Stomach (tissue), 4 donors: ENCODE measurements around the gene S1PR1.

Experiments
- CTCF ChIP-seq, 7 experiments: fragments of 450-650 bp in 4 of 7; fragments of 200-600 bp in 3 of 7; sonication (generic) in 3 of 7; IDR thresholded peaks; one replicate each; pipeline ENCODE4 v1.5.1; 2016 to 2019; ENCODE audit warnings: antibody characterized with exemption in 7 of 7, control low read depth in 2 of 7, mild to moderate bottlenecking in 1 of 7
- POLR2A ChIP-seq, 4 donors: fragments of 450-650 bp; IDR thresholded peaks; one replicate each; pipeline ENCODE4 v1.6.1; 2016; ENCODE audit warnings: antibody characterized with exemption in 4 of 4, control low read depth in 2 of 4, mild to moderate bottlenecking in 1 of 4, moderate library complexity in 1 of 4

DNA sequence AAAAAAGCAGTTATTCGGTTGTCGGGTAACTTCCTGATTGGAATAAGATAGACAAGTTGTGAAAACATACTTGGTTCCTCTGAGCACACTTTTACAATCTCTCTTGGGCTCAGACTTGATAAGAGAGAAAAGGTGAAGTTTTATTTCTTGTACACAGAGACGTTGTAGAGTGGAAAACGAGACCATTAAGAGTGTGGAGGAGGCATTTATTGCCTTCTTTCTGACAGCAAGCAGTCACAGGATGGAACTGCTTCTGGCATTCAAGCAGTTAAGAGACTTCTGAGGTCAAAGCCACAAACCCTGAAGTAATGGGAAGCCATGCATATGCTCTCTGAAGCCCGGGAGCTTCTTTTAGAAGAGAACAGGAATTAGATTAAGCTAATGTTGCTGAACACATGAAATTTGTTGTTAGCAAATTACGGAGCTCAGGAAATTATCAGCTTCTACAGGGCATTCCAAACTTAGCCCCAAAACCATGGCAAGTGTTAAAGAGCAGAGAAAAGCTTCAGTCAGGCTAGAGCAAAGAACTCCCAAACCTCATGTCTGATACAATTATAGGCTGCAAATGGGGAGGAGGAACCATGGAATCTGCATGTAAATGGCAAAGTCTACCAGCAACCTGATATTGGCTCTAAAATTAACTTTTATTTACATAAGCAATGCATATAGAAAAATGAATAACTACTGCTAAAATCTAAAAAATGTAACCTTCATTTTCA is 26.0 kb downstream of the S1PR1 start:
- TF ChIP-seq POLR2A (IDR thresholded peaks at IDR 0.05): no peak
- no peak for TF ChIP-seq CTCF (IDR thresholded peaks at IDR 0.05)
